Measurements from ENCODE around the gene CD6.

- TF ChIP-seq, protein P1, sequence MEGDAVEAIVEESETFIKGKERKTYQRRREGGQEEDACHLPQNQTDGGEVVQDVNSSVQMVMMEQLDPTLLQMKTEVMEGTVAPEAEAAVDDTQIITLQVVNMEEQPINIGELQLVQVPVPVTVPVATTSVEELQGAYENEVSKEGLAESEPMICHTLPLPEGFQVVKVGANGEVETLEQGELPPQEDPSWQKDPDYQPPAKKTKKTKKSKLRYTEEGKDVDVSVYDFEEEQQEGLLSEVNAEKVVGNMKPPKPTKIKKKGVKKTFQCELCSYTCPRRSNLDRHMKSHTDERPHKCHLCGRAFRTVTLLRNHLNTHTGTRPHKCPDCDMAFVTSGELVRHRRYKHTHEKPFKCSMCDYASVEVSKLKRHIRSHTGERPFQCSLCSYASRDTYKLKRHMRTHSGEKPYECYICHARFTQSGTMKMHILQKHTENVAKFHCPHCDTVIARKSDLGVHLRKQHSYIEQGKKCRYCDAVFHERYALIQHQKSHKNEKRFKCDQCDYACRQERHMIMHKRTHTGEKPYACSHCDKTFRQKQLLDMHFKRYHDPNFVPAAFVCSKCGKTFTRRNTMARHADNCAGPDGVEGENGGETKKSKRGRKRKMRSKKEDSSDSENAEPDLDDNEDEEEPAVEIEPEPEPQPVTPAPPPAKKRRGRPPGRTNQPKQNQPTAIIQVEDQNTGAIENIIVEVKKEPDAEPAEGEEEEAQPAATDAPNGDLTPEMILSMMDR (IDR thresholded peaks at IDR 0.05 in 4 of 5, conservative IDR thresholded peaks at IDR 0.05 in 1 of 5), result no peak
- no peak for TF ChIP-seq POLR2A (IDR thresholded peaks at IDR 0.05)
Observed at GRCh38 chr11:61009392-61010275, 38.2 kb downstream of the CD6 start.
